Nephron (organoid): ENCODE results near the gene GMPPA.
A peak's percentile ranks its signal among the peaks of the same experiment; 100 is the strongest.

ENCODE experiments used
- H3K27ac Mint-ChIP-seq, 3 experiments: 2 replicates each; pipeline ENCODE4 v1.8.0; 2020; ENCODE audit warnings: mixed read lengths in 3 of 3, mild to moderate bottlenecking in 2 of 3, moderate library complexity in 1 of 3
- H3K27me3 Mint-ChIP-seq: 2 replicates; pipeline ENCODE4 v1.8.0; 2021; ENCODE audit warnings: low read depth, mild to moderate bottlenecking, moderate library complexity, mixed read lengths
- H3K36me3 Mint-ChIP-seq: 2 replicates; pipeline ENCODE4 v1.8.0; 2020; ENCODE audit warnings: low read depth, mixed read lengths
- H3K4me1 Mint-ChIP-seq: 2 replicates; pipeline ENCODE4 v1.8.0; 2020; ENCODE audit warnings: mixed read lengths
- H3K4me3 Mint-ChIP-seq, 3 experiments: 2 replicates each; pipeline ENCODE4 v1.8.0; 2020; ENCODE audit warnings: mild to moderate bottlenecking in 3 of 3, mixed read lengths in 3 of 3, moderate library complexity in 2 of 3
- H3K9me3 Mint-ChIP-seq: 2 replicates; pipeline ENCODE4 v1.8.0; 2020; ENCODE audit warnings: mixed read lengths
- CTCF ChIP-seq, 3 experiments: fragments of 200-600 bp; sonication (generic); IDR thresholded peaks; one replicate each; pipeline ENCODE4 v1.5.0; 2021; ENCODE audit warnings: antibody characterized with exemption in 3 of 3; ENCODE audit not compliant: unreplicated experiment in 3 of 3

GMPPA gene

GRCh38 chr2:219520079-219520478 lies 21.4 kb downstream of the GMPPA start:
- Mint-ChIP-seq H3K36me3 (no peaks in the 10 kb centered on the region), H3K4me1 (peaks cover 71% of the 10 kb centered on the region), H3K27ac (no peak overlapping the region), H3K27me3 (peaks cover 39% of the 10 kb centered on the region), H3K9me3 (no peaks in the 10 kb centered on the region), H3K4me3 (peak overlapping the region in 1 of 3 experiments; percentile 0)
- no peak for TF ChIP-seq CTCF (IDR thresholded peaks at IDR 0.05; ENCODE audit: unreplicated experiment in 3 of 3)

DNA sequence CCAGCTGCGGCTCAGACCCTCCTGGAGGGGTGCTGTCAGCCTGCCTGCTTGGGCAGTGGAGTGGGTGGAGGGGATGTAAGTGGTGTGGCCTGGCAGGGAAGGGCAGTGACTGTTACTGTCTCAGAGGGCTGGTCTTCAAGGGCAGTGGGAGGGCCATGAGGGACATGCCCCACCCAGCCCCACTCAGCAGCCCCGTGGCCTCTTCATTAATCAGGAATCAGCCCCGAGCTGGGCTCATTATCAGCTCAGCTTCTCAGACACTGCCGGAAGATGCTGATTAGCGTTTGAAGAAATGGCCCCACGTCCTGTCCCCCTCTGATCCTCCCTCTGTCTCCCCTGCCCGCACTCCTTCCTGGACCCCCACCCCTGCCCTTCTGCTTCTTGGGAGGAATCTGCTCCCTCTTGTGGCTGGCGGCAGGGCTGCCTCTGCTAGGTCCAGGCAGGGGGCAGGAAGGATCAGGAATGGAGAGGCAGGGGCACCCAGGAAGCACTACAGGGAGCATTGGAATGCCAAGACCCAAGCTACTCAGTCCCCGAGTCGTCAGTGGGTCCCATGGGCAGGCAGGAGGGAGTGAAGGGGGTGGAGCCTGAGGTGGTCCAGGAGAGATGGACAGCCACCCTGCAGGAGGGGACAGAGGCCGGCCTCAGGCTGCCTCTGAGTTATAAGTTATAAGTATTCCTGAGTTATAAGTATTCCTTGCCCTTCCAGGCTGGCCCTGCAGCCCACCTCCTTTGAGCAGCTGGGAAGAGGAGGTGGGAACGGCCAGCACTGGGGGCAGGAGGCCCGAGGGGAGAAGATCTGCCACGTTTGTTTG lies 22.6 kb downstream of the GMPPA start:
- H3K27me3 Mint-ChIP-seq = peaks cover 35% of the 10 kb centered on the region
- TF ChIP-seq CTCF (IDR thresholded peaks at IDR 0.05; ENCODE audit: unreplicated experiment in 3 of 3) = peak; percentile 60 to 80 (median 65)
- H3K36me3 Mint-ChIP-seq = no peaks in the 10 kb centered on the region
- H3K27ac Mint-ChIP-seq = peak overlapping the region; percentile 25 to 50 (median 39)
- H3K4me1 Mint-ChIP-seq = peaks cover 75% of the 10 kb centered on the region
- H3K4me3 Mint-ChIP-seq = peak overlapping the region; percentile 63 to 73 (median 66)
- H3K9me3 Mint-ChIP-seq = no peaks in the 10 kb centered on the region

- Mint-ChIP-seq H3K27ac (peak overlapping the region; percentile 25 to 58 (median 26)), H3K4me3 (peak overlapping the region; percentile 63 to 73 (median 66)), H3K27me3 (peaks cover 33% of the 10 kb centered on the region), H3K36me3 (no peaks in the 10 kb centered on the region), H3K9me3 (no peaks in the 10 kb centered on the region), H3K4me1 (peaks cover 71% of the 10 kb centered on the region)
- TF ChIP-seq CTCF (IDR thresholded peaks at IDR 0.05; ENCODE audit: unreplicated experiment in 3 of 3) = no peak
These were observed 23.7 kb downstream of the GMPPA start for GRCh38 chr2:219522111-219523030.

DNA sequence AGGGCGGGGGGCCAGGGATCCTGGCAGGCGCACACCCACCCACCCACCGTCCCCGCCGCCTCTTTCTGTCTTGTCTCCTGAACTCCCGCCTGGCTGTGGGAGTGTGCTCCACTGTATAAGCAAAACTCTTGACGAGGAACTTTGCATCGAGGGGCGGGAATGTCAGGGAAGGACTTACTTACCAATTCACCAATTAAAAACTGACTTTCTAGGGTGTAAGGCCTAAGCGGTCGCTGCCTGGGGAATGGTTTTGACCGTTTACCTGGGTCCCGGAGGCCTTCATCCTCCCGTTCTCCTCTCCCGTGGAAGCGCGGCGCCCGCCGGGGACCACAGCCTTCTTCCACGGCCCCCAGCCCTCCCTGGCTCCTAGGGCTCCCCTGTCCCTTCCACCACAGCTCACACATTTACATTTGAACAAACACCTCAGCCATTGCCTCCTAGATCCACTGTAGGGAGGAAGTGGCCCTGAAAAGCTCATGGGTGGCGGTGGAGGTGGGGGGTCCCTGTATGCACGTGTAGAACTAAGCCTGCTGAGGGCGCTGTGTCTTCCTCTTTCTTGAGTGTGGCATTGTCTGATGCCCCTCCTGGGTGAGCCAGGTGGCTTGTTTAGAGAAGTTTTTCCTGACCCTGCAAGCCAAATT lies 24.5 kb downstream of the GMPPA start:
- H3K36me3 Mint-ChIP-seq = no peaks in the 10 kb centered on the region

DNA sequence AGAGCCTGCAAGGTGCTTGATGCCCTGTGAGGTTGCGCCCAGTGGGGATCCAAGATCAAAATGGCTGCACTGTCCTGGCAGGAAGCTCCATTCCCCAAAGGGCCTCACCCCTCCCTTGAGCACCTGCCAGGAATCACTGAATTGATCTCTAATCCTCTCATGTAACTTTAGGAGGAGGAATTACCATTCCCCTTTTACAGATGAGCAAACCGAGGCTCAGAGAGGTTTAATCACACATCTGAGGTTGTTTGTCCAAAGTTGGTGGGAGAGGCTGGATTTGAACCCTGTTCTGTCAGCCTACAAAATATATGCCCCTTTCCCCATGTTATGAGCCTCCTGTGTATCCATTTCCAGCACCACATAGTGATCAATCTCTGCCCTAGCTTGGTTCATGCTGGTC lies 26.1 kb downstream of the GMPPA start:
- Mint-ChIP-seq H3K4me3 (peak overlapping the region in 2 of 3 experiments; percentile 6 to 38), H3K9me3 (no peaks in the 10 kb centered on the region), H3K27ac (peak overlapping the region in 2 of 3 experiments; percentile 6 to 31), H3K27me3 (peaks cover 41% of the 10 kb centered on the region), H3K4me1 (peaks cover 57% of the 10 kb centered on the region), H3K36me3 (no peaks in the 10 kb centered on the region)
- TF ChIP-seq CTCF (IDR thresholded peaks at IDR 0.05; ENCODE audit: unreplicated experiment in 3 of 3) = no peak

More for the DNA sequence above, 24.5 kb downstream of the GMPPA start:
- Mint-ChIP-seq H3K4me1 (peaks cover 69% of the 10 kb centered on the region), H3K9me3 (no peaks in the 10 kb centered on the region), H3K4me3 (peak overlapping the region; percentile 50 to 59 (median 50)), H3K27ac (peak overlapping the region; percentile 26 to 58 (median 54)), H3K27me3 (peaks cover 33% of the 10 kb centered on the region)
- TF ChIP-seq CTCF (IDR thresholded peaks at IDR 0.05; ENCODE audit: unreplicated experiment in 3 of 3) = no peak
